H9 (cell line): Measurements from ENCODE around the gene IFI27. TPM values are rescaled to one million over a fixed set of nuclear protein-coding genes. Genes with fewer than 3 reads are reported as not detected.

Source experiments
- DNase-seq: peaks from one replicate; pipeline ENCODE4 v3.0.0-alpha.2; 2017
- H2AFZ ChIP-seq: one replicate; pipeline ENCODE4 v1.6.1; 2013; ENCODE audit warnings: mild to moderate bottlenecking, low read length, control low read depth, moderate library complexity
- H2AK5ac ChIP-seq: 2 replicates; pipeline ENCODE4 v1.6.1; 2013; ENCODE audit warnings: low read length, control low read depth, mixed read lengths; ENCODE audit not compliant: insufficient read length
- H2BK120ac ChIP-seq: one replicate; pipeline ENCODE4 v1.6.1; 2013; ENCODE audit warnings: low read depth, mild to moderate bottlenecking, low read length, control low read depth, inconsistent platforms; ENCODE audit not compliant: poor library complexity, severe bottlenecking
- H2BK12ac ChIP-seq: 2 replicates; pipeline ENCODE4 v1.6.1; 2013; ENCODE audit warnings: low read length, control low read depth, mixed read lengths, low read depth; ENCODE audit not compliant: insufficient read length
- H2BK15ac ChIP-seq: 2 replicates; pipeline ENCODE4 v1.6.1; 2013; ENCODE audit warnings: low read depth, low read length, control low read depth
- H2BK20ac ChIP-seq: one replicate; pipeline ENCODE4 v1.6.1; 2013; ENCODE audit warnings: low read depth, mild to moderate bottlenecking, low read length, control low read depth, inconsistent platforms; ENCODE audit not compliant: poor library complexity, severe bottlenecking
- H2BK5ac ChIP-seq: 2 replicates; pipeline ENCODE4 v1.6.1; 2013; ENCODE audit warnings: low read length, control low read depth, mixed read lengths; ENCODE audit not compliant: insufficient read length
- H3K14ac ChIP-seq: 2 replicates; pipeline ENCODE4 v1.6.1; 2013; ENCODE audit warnings: low read length, control low read depth; ENCODE audit not compliant: insufficient read depth
- H3K18ac ChIP-seq: 2 replicates; pipeline ENCODE4 v1.6.1; 2013; ENCODE audit warnings: low read depth, mild to moderate bottlenecking, mixed read lengths, low read length, control low read depth; ENCODE audit not compliant: insufficient read length
- H3K23ac ChIP-seq: 2 replicates; pipeline ENCODE4 v1.6.1; 2013; ENCODE audit warnings: low read length, control low read depth, mixed read lengths, low read depth; ENCODE audit not compliant: insufficient read length
- H3K23me2 ChIP-seq: 2 replicates; pipeline ENCODE4 v1.6.1; 2013; ENCODE audit warnings: low read depth, mild to moderate bottlenecking, mixed read lengths, low read length, control low read depth; ENCODE audit not compliant: insufficient read length, poor library complexity, severe bottlenecking
- H3K27ac ChIP-seq: 2 replicates; pipeline ENCODE4 v1.5.1; 2013; ENCODE audit warnings: low read length, control low read depth, mixed read lengths, low read depth; ENCODE audit not compliant: insufficient read length
- H3K27me3 ChIP-seq: 2 replicates; pipeline ENCODE4 v1.6.1; 2013; ENCODE audit warnings: low read length, control low read depth, inconsistent platforms; ENCODE audit not compliant: insufficient read depth
- H3K4ac ChIP-seq: 2 replicates; pipeline ENCODE4 v1.6.1; 2013; ENCODE audit warnings: low read depth, mild to moderate bottlenecking, control low read depth, inconsistent platforms, low read length, moderate library complexity
- H3K4me1 ChIP-seq: 2 replicates; pipeline ENCODE4 v1.6.1; 2013; ENCODE audit warnings: low read length, control low read depth, inconsistent platforms; ENCODE audit not compliant: insufficient read depth
- H3K4me2 ChIP-seq: 2 replicates; pipeline ENCODE4 v1.6.1; 2013; ENCODE audit warnings: low read length, control low read depth, mixed read lengths; ENCODE audit not compliant: insufficient read length, insufficient read depth
- H3K56ac ChIP-seq: 2 replicates; pipeline ENCODE4 v1.6.1; 2013; ENCODE audit warnings: low read depth, mild to moderate bottlenecking, mixed read lengths, low read length, control low read depth; ENCODE audit not compliant: insufficient read length
- H3K79me1 ChIP-seq: 2 replicates; pipeline ENCODE4 v1.6.1; 2013; ENCODE audit warnings: low read depth, mild to moderate bottlenecking, moderate library complexity, low read length, control low read depth, inconsistent platforms; ENCODE audit not compliant: insufficient read depth, poor library complexity, severe bottlenecking
- H3K79me2 ChIP-seq: 2 replicates; pipeline ENCODE4 v1.6.1; 2013; ENCODE audit warnings: low read length, control low read depth, inconsistent platforms; ENCODE audit not compliant: insufficient read depth
- H3K9ac ChIP-seq: 2 replicates; pipeline ENCODE4 v1.6.1; 2013; ENCODE audit warnings: low read length, control low read depth, mixed read lengths; ENCODE audit not compliant: insufficient read length; ENCODE audit errors: extremely low read depth
- H3K9me3 ChIP-seq: one replicate; pipeline ENCODE4 v1.6.1; 2013; ENCODE audit warnings: low read depth, low read length, inconsistent platforms; ENCODE audit not compliant: control insufficient read depth
- H3T11ph ChIP-seq: one replicate; pipeline ENCODE4 v1.6.1; 2013; ENCODE audit warnings: mild to moderate bottlenecking, low read length, control low read depth, inconsistent platforms
- H4K20me1 ChIP-seq: one replicate; pipeline ENCODE4 v1.6.1; 2013; ENCODE audit not compliant: control insufficient read depth, insufficient read length, insufficient read depth
- H4K5ac ChIP-seq: 2 replicates; pipeline ENCODE4 v1.6.1; 2013; ENCODE audit warnings: low read depth, mild to moderate bottlenecking, mixed read lengths, low read length, control low read depth; ENCODE audit not compliant: insufficient read length
- H4K8ac ChIP-seq: replicated peaks from 2 replicates; pipeline ENCODE4 v1.6.1; 2013; ENCODE audit warnings: low read length, control low read depth, mixed read lengths, low read depth; ENCODE audit not compliant: insufficient read length
- H4K91ac ChIP-seq: 2 replicates; pipeline ENCODE4 v1.6.1; 2013; ENCODE audit warnings: low read depth, mild to moderate bottlenecking, moderate library complexity, mixed read lengths, low read length, control low read depth; ENCODE audit not compliant: insufficient read length
- H3K27ac Mint-ChIP-seq, 3 experiments: 2 replicates in 2 of 3; 3 replicates in 1 of 3; pipeline ENCODE4 v1.8.0; 2020 to 2021; ENCODE audit warnings: mixed read lengths in 3 of 3, mild to moderate bottlenecking in 1 of 3, moderate library complexity in 1 of 3
- H3K27me3 Mint-ChIP-seq: 2 replicates; pipeline ENCODE4 v1.8.0; 2021; ENCODE audit warnings: low read depth, mild to moderate bottlenecking, moderate library complexity, mixed read lengths
- H3K36me3 Mint-ChIP-seq, 3 experiments: 2 replicates in 2 of 3; 3 replicates in 1 of 3; pipeline ENCODE4 v1.8.0; 2020 to 2021; ENCODE audit warnings: low read depth in 3 of 3, mixed read lengths in 3 of 3; ENCODE audit not compliant: insufficient read depth in 1 of 3
- H3K4me1 Mint-ChIP-seq, 2 experiments: 2 replicates each; pipeline ENCODE4 v1.8.0; 2020; ENCODE audit warnings: mixed read lengths in 2 of 2
- H3K4me3 Mint-ChIP-seq, 2 experiments: 2 replicates in 1 of 2; 3 replicates in 1 of 2; pipeline ENCODE4 v1.8.0; 2020 to 2021; ENCODE audit warnings: mild to moderate bottlenecking in 2 of 2, mixed read lengths in 2 of 2, moderate library complexity in 1 of 2
- H3K9me3 Mint-ChIP-seq, 2 experiments: 2 replicates in 1 of 2; 3 replicates in 1 of 2; pipeline ENCODE4 v1.8.0; 2020; ENCODE audit warnings: mild to moderate bottlenecking in 2 of 2, mixed read lengths in 2 of 2, moderate library complexity in 1 of 2
- CTCF ChIP-seq: fragments of 200-600 bp; sonication (generic); conservative IDR thresholded peaks from 3 replicates; pipeline ENCODE4 v1.8.0; 2021; ENCODE audit warnings: antibody characterized with exemption, mild to moderate bottlenecking
- WGBS: extraction: QIAGEN DNeasy Blood & Tissue Kit; methylation state at CpG from one replicate; pipeline ENCODE4 v1.1.7; 2013; ENCODE audit warnings: missing lambda C conversion rate, low lambda C conversion rate, mixed read lengths; ENCODE audit not compliant: insufficient read length; ENCODE audit errors: extremely low coverage; 5-methylcytosine and 5-hydroxymethylcytosine counted together
- total RNA-seq: library from RNA; stranded (reverse); gene quantifications from 2 replicates; pipeline ENCODE4 v1.2.1, GENCODE V29; 2021

Gene IFI27
- total RNA-seq, 1 experiment from 2014 or later, result 1.7 TPM

- Histone ChIP-seq H3K9ac (no peak overlapping the region), H4K91ac (no peak overlapping the region), H3K18ac (no peak overlapping the region), H3K9me3 (no peaks in the 10 kb centered on the region), H3K23me2 (no peaks in the 10 kb centered on the region), H2BK15ac (no peak overlapping the region), H3K27ac (no peak overlapping the region), H2BK120ac (no peak overlapping the region), H4K5ac (no peak overlapping the region), H3K27me3 (no peaks in the 10 kb centered on the region), H3K56ac (no peak overlapping the region), H3K79me2 (no peaks in the 10 kb centered on the region), H3K4me2 (no peak overlapping the region), H3K4me1 (no peaks in the 10 kb centered on the region), H4K8ac (no peak overlapping the region), H4K20me1 (no peaks in the 10 kb centered on the region), H2BK20ac (no peak overlapping the region), H2AK5ac (no peak overlapping the region), H3K79me1 (no peaks in the 10 kb centered on the region), H3T11ph (no peak overlapping the region), H3K4ac (no peak overlapping the region), H2BK12ac (no peak overlapping the region), H2BK5ac (no peak overlapping the region), H3K14ac (no peak overlapping the region), H2AFZ (no peak overlapping the region), H3K23ac (no peak overlapping the region)
- no CpG with 5 or more reads among the region's 10 CpGs for WGBS
- Mint-ChIP-seq H3K9me3 (peaks cover 13 to 20% of the 10 kb centered on the region in 2 experiments; a peak in 4 of 5 replicates), H3K27me3 (no peaks in the 10 kb centered on the region), H3K36me3 (peaks cover 6 to 8% (median 7%) of the 10 kb centered on the region in 3 experiments; a peak in 6 of 7 replicates), H3K27ac (no peak overlapping the region), H3K4me1 (peaks cover 0 to 2% of the 10 kb centered on the region in 2 experiments; a peak in 1 of 4 replicates), H3K4me3 (no peak overlapping the region)
- DNase-seq, result no peak
- TF ChIP-seq CTCF, result no peak
Observed at GRCh38 chr14:94158239-94158883, 47.8 kb downstream of the IFI27 start.
